HG03045 (cell line): ENCODE data around the gene MED12.
"Not testable (repeated sequence)": the region's sequence is repeated elsewhere in the genome, so short reads cannot be mapped to it uniquely, and the experiment has no call there.

Experiments used
- ATAC-seq: cut with Tn5 transposase; IDR thresholded peaks from one replicate; pipeline ENCODE4 v1.9.1; 2021; ENCODE audit warnings: mild to moderate bottlenecking, moderate library complexity; ENCODE audit not compliant: unreplicated experiment

The MED12 gene

GRCh38 chrX:71160475-71160874 lies 42.1 kb downstream of the MED12 start:
- ATAC-seq = no peak

- no peak for ATAC-seq
Measured at GRCh38 chrX:71162981-71163380, 44.6 kb downstream of the MED12 start.

- ATAC-seq = no peak
Measured at GRCh38 chrX:71164071-71164470, 45.7 kb downstream of the MED12 start.

- no peak for ATAC-seq
Measured at GRCh38 chrX:71166461-71166860, 48.1 kb downstream of the MED12 start.

- no peak for ATAC-seq
Measured at GRCh38 chrX:71167031-71167781, 48.8 kb downstream of the MED12 start.

- no peak for ATAC-seq
Measured at GRCh38 chrX:71168134-71168533, 49.7 kb downstream of the MED12 start.

GRCh38 chrX:71169586-71169985 lies 51.2 kb downstream of the MED12 start:
- ATAC-seq = no peak

GRCh38 chrX:71170660-71171059 lies 52.3 kb downstream of the MED12 start:
- ATAC-seq = no peak

- ATAC-seq = no peak
Measured at GRCh38 chrX:71171110-71171801, 52.9 kb downstream of the MED12 start.

GRCh38 chrX:71173440-71173839 lies 55.0 kb downstream of the MED12 start:
- ATAC-seq = no peak

- ATAC-seq = no peak
Measured at GRCh38 chrX:71174795-71175194, 56.4 kb downstream of the MED12 start.

- no peak for ATAC-seq
Measured at GRCh38 chrX:71175531-71175930, 57.1 kb downstream of the MED12 start.

GRCh38 chrX:71177327-71177726 lies 58.9 kb downstream of the MED12 start:
- ATAC-seq = no peak

GRCh38 chrX:71178908-71179307 lies 60.5 kb downstream of the MED12 start:
- ATAC-seq = no peak

GRCh38 chrX:71180579-71181265 lies 62.3 kb downstream of the MED12 start:
- ATAC-seq = not testable (repeated sequence)

- peak; percentile 34 for ATAC-seq
Measured at GRCh38 chrX:71181558-71181909, 63.1 kb downstream of the MED12 start.

GRCh38 chrX:71181910-71182799 lies 63.8 kb downstream of the MED12 start:
- peak; percentile 84 for ATAC-seq

- no peak for ATAC-seq
Measured at GRCh38 chrX:71182871-71183270, 64.5 kb downstream of the MED12 start.

GRCh38 chrX:71183341-71183740 lies 64.9 kb downstream of the MED12 start:
- no peak for ATAC-seq

- no peak for ATAC-seq
Measured at GRCh38 chrX:71184092-71184491, 65.7 kb downstream of the MED12 start.
